B cell (primary cell): ENCODE data around the gene RNPEPL1. TPM values are rescaled to one million over a fixed set of nuclear protein-coding genes. Genes with fewer than 3 reads are reported as not detected.

Experiments
- ATAC-seq: fragments of 200-7000 bp; cut with Tn5 transposase; one replicate; pipeline ENCODE4 v1.10.0; 2021; ENCODE audit warnings: low read depth, mild to moderate bottlenecking, moderate number of reproducible peaks, moderate library complexity
- CTCF ChIA-PET: fragments of 350-600 bp; sonication (Branson Sonifier 250); formaldehyde crosslinking; loops from one replicate; lab custom pipeline; 2021; ENCODE audit warnings: antibody characterized with exemption, inconsistent platforms; lab: Charles Lee
- POLR2A ChIA-PET: fragments of 350-600 bp; sonication (Branson Sonifier 250); formaldehyde crosslinking; loops from one replicate; lab custom pipeline; 2021; ENCODE audit warnings: antibody characterized with exemption; lab: Charles Lee
- DNase-seq: peaks from one replicate; pipeline ENCODE4 v3.0.0; 2013
- H2AFZ ChIP-seq: 2 replicates; pipeline ENCODE4 v1.6.1; 2012; ENCODE audit warnings: mild to moderate bottlenecking, low read depth, low read length; ENCODE audit not compliant: insufficient read depth, poor library complexity, severe bottlenecking
- H3K27ac ChIP-seq, 2 donors: 1 replicate in 1 of 2; 2 replicates in 1 of 2; pipeline ENCODE4 v1.5.1; 2012 to 2013; ENCODE audit warnings: low read length in 2 of 2, mild to moderate bottlenecking in 2 of 2, moderate library complexity in 1 of 2
- H3K27me3 ChIP-seq, 4 experiments: fragments of 200-600 bp in 1 of 4; sonication (generic) in 1 of 4; replicated peaks in 1 of 4; 1 replicate in 2 of 4; 2 replicates in 2 of 4; pipeline versions ENCODE4 v1.6.1 to v1.7.0; 2013 to 2016; ENCODE audit warnings: low read length in 3 of 4, mild to moderate bottlenecking in 2 of 4, mixed read lengths in 1 of 4, moderate library complexity in 1 of 4; ENCODE audit not compliant: insufficient read depth in 4 of 4, control insufficient read depth in 3 of 4; ENCODE audit errors: control extremely low read depth in 1 of 4
- H3K36me3 ChIP-seq, 2 experiments: replicated peaks in 1 of 2; 1 replicate in 1 of 2; 2 replicates in 1 of 2; pipeline versions ENCODE4 v1.6.1 to v1.7.1; 2013; ENCODE audit warnings: low read length in 1 of 2; ENCODE audit not compliant: insufficient read depth in 2 of 2, control insufficient read depth in 1 of 2; ENCODE audit errors: control extremely low read depth in 1 of 2, extremely low read depth in 1 of 2
- H3K4me1 ChIP-seq, 2 donors: fragments of 200-600 bp in 1 of 2; sonication (generic) in 1 of 2; 1 replicate in 1 of 2; 2 replicates in 1 of 2; pipeline versions ENCODE4 v1.5.1 to v1.6.1; 2013 to 2017; ENCODE audit warnings: low read length in 2 of 2; ENCODE audit not compliant: control insufficient read depth in 2 of 2, insufficient read depth in 2 of 2
- H3K4me2 ChIP-seq: replicated peaks from 2 replicates; pipeline ENCODE3; 2012; ENCODE audit warnings: mild to moderate bottlenecking, low read depth, low read length; ENCODE audit not compliant: poor library complexity, severe bottlenecking
- H3K4me3 ChIP-seq, 5 experiments: fragments of 200-600 bp in 1 of 5; sonication (generic) in 1 of 5; 1 replicate in 3 of 5; 2 replicates in 2 of 5; pipeline versions ENCODE4 v1.5.1 to v1.7.0; 2011 to 2016; ENCODE audit warnings: low read length in 4 of 5, mild to moderate bottlenecking in 4 of 5, low read depth in 2 of 5, control low read depth in 1 of 5, moderate library complexity in 1 of 5; ENCODE audit not compliant: insufficient read depth in 1 of 5; ENCODE audit errors: control extremely low read depth in 1 of 5, extremely low read depth in 1 of 5
- H3K79me2 ChIP-seq: fragments of 200-600 bp; sonication (generic); one replicate; pipeline ENCODE4 v1.6.0; 2016; ENCODE audit warnings: low read length; ENCODE audit not compliant: control insufficient read depth, insufficient read depth
- H3K9ac ChIP-seq: fragments of 200-600 bp; sonication (generic); 2 replicates; pipeline ENCODE4 v1.6.1; 2017; ENCODE audit warnings: mild to moderate bottlenecking, low read length, moderate library complexity
- H3K9me3 ChIP-seq, 3 donors: one replicate each; pipeline versions ENCODE4 v1.6.1 to v1.7.1; 2013; ENCODE audit warnings: low read length in 2 of 3; ENCODE audit not compliant: control insufficient read depth in 2 of 3, insufficient read depth in 1 of 3; ENCODE audit errors: control extremely low read depth in 1 of 3
- H4K20me1 ChIP-seq: 2 replicates; pipeline ENCODE4 v1.6.0; 2012; ENCODE audit warnings: mild to moderate bottlenecking, low read length; ENCODE audit not compliant: insufficient read depth, control insufficient read depth, poor library complexity, severe bottlenecking
- H3K27ac Mint-ChIP-seq: one replicate; pipeline ENCODE4 v1.8.0; 2021; ENCODE audit warnings: mixed read lengths
- H3K27me3 Mint-ChIP-seq: one replicate; pipeline ENCODE4 v1.8.0; 2021; ENCODE audit warnings: mixed read lengths
- H3K4me1 Mint-ChIP-seq: one replicate; pipeline ENCODE4 v1.8.0; 2021; ENCODE audit warnings: mixed read lengths
- H3K4me3 Mint-ChIP-seq: one replicate; pipeline ENCODE4 v1.8.0; 2021; ENCODE audit warnings: mixed read lengths
- H3K9me3 Mint-ChIP-seq: one replicate; pipeline ENCODE4 v1.8.0; 2022; ENCODE audit warnings: mixed read lengths; ENCODE audit not compliant: insufficient read depth
- CTCF ChIP-seq: fragments of 200-600 bp; IDR thresholded peaks from one replicate; pipeline ENCODE4 v1.8.0; 2022; ENCODE audit warnings: antibody characterized with exemption, mild to moderate bottlenecking
- EZH2 ChIP-seq: IDR thresholded peaks from 2 replicates; pipeline ENCODE4 v1.6.1; 2012; ENCODE audit warnings: borderline replicate concordance, low read depth, mild to moderate bottlenecking, moderate library complexity, low read length; ENCODE audit not compliant: insufficient read depth, poor library complexity, severe bottlenecking
- WGBS: methylation state at CpG from one replicate; pipeline ENCODE4 v1.1.5; 2013; ENCODE audit warnings: missing lambda C conversion rate; ENCODE audit not compliant: insufficient coverage; 5-methylcytosine and 5-hydroxymethylcytosine counted together
- intact Hi-C: fragments of 100-400 bp; cut with micrococcal nuclease; formaldehyde crosslinking; loops from one replicate; pipeline ENCODE4 v1.10.0; 2022
- polyA plus RNA-seq: library from polyadenylated mRNA; depleted of rRNA; stranded (reverse); fragments of >200 nt; gene quantifications from 2 replicates; pipeline ENCODE4 v1.2.3, GENCODE V29; 2012
- total RNA-seq, 2 donors: library from RNA; stranded (reverse); fragments of 120-200 nt in 1 of 2; gene quantifications; 1 replicate in 1 of 2; 2 replicates in 1 of 2; pipeline versions ENCODE4 v1.2.3 to v1.2.4, GENCODE V29; 2013 to 2022

Gene RNPEPL1
- total and polyA plus RNA-seq, 2 donors (not counting 1 experiment from before 2014, with no cell fraction given) = 103 to 109 TPM

GRCh38 chr2:240601061-240601830 lies 33.0 kb downstream of the RNPEPL1 start:
- Histone ChIP-seq H3K9me3 (no peaks in the 10 kb centered on the region), H3K9ac (no peak overlapping the region), H3K4me2 (no peak overlapping the region), H3K4me1 (no peaks in the 10 kb centered on the region), H3K4me3 (no peak overlapping the region), H3K27me3 (no peaks in the 10 kb centered on the region), H2AFZ (no peak overlapping the region), H3K27ac (no peak overlapping the region), H3K36me3 (peaks cover 0 to 18% of the 10 kb centered on the region in 2 experiments), H4K20me1 (peaks cover 2% of the 10 kb centered on the region), H3K79me2 (no peaks in the 10 kb centered on the region)
- intact Hi-C loops = no loop called here
- ATAC-seq = no peak
- 96% methylated on average over 20 of the region's 20 CpGs for WGBS
- ChIA-PET CTCF (no interaction called here), POLR2A (no interaction called here)
- H3K9me3 Mint-ChIP-seq = no peaks in the 10 kb centered on the region
- H3K27me3 Mint-ChIP-seq = no peaks in the 10 kb centered on the region
- no peak for TF ChIP-seq CTCF
- no peak for TF ChIP-seq EZH2
- H3K27ac Mint-ChIP-seq = no peak overlapping the region
- no peak overlapping the region for H3K4me3 Mint-ChIP-seq
- no peak for DNase-seq
- H3K4me1 Mint-ChIP-seq = no peaks in the 10 kb centered on the region

GRCh38 chr2:240601831-240602160 lies 33.5 kb downstream of the RNPEPL1 start:
- DNase-seq (no peak), ATAC-seq (no peak)
- Mint-ChIP-seq H3K27ac (no peak overlapping the region), H3K9me3 (no peaks in the 10 kb centered on the region), H3K4me1 (no peaks in the 10 kb centered on the region), H3K4me3 (no peak overlapping the region), H3K27me3 (no peaks in the 10 kb centered on the region)
- Histone ChIP-seq H3K4me1 (no peaks in the 10 kb centered on the region), H3K4me2 (no peak overlapping the region), H3K27me3 (no peaks in the 10 kb centered on the region), H3K9ac (no peak overlapping the region), H2AFZ (no peak overlapping the region), H3K36me3 (peaks cover 0 to 18% of the 10 kb centered on the region in 2 experiments), H3K4me3 (no peak overlapping the region), H3K27ac (no peak overlapping the region), H3K79me2 (no peaks in the 10 kb centered on the region), H3K9me3 (no peaks in the 10 kb centered on the region), H4K20me1 (no peaks in the 10 kb centered on the region)
- ChIA-PET CTCF (no interaction called here), POLR2A (no interaction called here)
- TF ChIP-seq EZH2 (no peak), CTCF (no peak)
- intact Hi-C loops = no loop called here
- WGBS = 98% methylated on average over 11 of the region's 11 CpGs
